GM03348 (cell line): ENCODE data around the gene FCRL6.

Experiments
- DNase-seq: peaks from one replicate; pipeline ENCODE4 v3.0.0; 2012; ENCODE audit warnings: low spot score

FCRL6 gene

DNA sequence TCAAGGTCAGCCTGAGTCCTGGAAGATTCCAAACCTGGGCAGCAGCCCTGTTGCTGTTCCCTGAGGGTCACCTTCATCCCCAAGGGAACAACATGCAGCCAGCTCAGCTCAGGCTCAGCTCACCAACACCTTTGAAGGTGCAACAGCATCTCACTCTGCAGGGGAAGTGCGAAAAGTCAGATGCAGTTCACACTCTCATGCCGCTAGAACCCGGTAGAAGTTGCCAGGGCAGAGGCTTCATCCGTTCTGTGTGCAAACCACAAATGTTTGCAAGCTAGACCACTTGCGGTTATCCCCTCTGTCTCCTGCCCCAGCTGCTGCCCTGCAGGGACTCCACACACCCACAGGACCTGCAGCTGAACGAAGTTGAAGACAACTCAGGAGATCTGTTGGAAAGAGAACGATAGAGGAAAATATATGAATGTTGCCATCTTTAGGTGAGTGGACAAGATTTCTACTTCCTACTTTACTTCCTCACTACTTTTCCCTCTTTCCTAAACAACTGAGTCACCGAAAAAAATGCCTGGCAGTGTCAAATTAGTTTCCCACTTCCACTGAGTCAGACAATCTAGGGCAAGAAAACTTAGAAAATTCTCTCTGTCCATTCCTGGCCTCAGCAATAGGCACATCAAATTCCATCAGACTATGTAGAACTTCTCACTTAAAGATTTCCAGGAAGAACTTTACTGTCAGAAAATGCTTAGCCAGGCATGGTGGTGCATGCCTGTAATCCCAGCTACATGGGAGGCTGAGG, 1.8 kb upstream of the FCRL6 start:
- no peak for DNase-seq

DNA sequence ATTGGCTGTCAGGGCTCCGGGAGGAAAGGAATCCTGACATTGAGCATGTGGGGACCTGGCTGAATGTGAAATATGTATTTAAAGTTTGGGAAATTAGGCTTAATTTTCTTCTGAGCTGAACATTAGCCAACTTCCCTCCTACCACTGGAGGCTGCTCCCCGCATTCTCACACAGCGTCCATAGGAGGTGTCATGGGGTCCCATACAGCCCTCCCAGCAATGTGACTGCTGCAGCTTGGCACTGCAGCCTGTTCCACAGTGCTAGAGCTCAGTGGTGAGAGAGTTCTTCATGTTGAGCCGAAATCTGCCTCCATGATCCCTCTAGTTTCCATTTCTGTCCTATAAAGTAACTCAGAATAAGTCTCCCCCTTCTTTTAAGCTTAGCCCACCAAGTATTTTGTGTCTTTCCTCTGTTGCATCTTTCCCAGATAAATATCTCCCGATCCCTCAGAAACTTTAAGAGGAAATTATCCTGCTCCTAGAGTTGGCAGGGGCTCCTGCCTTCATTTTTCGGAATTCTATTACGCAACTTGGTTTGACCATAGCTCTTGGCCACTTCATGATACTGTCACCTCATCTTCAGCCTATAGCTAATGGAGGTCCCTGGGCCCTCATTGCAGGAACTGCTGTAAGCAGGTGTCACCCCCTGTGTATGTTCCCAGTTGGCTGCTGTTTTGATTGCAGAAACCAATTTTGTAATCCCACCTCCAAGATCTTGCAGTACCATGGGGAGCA, 2.0 kb downstream of the FCRL6 start:
- no peak for DNase-seq

DNA sequence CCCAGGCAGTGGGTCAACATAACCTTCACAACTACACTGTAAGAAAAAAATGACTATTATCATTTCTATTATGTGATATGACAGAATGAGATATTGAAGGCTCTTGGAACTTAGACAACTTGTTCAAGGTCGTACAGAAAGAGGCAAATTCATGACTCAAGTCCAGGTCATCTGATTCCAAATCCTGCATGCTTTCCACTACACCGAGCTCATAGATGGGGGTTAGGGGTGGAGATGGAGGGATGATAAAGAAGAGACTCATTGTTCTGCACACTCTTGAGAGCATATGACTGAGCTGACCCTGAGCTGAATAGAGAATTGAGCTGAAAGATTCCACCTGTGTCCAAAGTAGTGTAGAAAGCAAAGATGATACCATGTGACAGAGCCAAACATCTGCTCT, 2.8 kb downstream of the FCRL6 start:
- no peak for DNase-seq

DNA sequence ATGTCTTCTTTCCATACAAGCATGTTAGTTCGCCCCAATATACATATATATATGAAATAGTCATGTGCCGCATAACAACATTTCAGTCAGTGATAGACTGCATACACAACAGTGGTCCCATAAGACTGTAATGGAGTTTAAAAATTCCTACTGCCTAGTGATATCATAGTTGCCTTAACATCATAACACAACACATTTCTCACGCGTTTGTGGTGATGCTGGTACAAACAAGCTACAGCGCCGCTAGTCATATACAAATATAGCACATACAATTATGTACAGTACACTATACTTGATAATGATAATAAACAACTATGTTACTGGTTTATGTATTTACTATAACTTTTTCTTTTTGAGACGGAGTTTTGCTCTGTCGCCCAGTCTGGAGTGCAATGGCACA, 13.8 kb downstream of the FCRL6 start:
- DNase-seq, result no peak

DNA sequence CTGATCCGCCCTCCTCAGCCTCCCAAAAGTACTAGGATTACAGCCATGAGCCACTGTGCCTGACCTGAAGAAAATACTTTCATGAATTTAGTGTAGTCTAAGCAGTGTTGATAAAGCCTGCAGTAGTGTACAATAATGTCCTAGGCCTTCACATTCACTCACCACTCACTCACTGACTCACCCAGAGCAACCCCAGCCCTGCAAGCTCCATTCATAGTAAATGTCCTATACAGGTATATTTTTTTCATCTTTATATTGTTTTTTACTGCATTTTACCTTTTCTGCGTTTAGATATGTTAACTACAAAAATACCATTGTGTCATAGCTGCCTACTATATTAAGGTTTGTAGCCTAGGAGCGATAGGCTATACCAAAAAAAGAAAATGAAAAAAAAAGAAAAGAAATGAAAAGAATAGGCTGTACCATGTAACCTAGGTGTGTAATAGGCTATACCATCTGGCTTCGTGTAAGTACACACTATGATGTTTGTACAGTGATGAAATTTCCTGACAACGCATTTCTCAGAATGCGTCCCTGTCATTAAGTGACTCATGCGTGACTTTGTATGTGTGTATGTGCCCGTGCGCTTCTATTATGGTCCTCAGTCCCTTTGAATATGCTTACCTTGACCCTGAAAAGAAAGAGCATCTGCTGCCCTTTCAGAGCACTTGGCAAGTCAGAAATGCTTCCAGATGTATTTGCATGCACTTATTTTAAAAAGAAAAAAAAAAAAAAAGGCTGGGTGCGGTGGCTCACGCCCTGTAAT, 15.3 kb downstream of the FCRL6 start:
- no peak for DNase-seq

DNA sequence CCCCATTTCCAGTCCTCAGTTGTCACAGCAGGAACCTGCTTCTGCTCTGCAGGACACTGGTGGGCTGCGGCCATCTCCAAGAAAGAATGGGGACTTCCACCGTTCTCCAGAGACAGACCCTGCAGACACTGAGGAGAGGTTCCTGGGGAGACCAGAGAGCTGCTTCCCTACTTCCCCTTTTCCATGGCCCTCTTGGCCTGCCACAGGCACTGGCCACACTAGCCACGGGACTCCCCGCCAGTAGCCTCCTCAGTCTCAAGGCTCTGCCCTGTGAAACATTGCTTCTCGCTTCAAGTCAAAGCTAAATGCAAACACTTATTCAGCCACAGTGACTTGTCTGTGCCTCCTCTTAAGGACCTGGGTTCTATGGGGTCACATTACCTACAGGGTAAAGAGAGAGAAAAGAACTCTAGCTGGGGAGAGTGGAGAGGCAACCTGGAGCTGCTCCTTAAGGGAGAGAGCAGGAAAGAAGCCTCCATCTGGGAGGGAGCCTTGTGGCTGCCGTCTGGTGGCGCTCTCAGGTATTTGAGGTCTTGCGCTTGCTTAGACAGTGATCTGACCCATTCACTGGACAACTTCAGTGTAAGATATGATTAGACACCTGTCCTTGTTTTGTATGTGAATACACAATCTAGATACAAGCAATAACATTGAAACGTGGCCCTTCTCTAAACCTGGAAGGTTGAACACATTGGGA, 19.2 kb downstream of the FCRL6 start:
- DNase-seq, result peak; percentile 77

DNA sequence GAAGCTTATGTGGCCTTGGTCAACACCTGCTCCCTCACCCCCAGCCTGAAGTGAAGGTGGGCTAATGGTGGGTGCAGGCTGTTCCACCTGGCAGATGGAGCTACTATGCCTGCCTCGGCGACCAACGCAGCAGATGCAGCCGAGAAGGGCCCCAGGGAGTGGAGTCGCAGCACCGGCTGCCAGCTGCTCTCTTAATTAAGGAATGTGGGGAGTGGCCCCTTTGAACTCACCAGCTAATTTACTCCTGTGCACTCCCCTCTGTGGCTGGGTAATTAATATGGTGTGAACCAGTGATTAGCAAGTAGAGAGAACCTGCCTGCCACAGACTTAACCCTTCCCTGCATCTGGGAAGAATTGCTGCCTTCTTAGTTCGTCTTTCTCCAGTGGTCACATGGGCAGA, 21.2 kb downstream of the FCRL6 start:
- DNase-seq, result no peak

DNA sequence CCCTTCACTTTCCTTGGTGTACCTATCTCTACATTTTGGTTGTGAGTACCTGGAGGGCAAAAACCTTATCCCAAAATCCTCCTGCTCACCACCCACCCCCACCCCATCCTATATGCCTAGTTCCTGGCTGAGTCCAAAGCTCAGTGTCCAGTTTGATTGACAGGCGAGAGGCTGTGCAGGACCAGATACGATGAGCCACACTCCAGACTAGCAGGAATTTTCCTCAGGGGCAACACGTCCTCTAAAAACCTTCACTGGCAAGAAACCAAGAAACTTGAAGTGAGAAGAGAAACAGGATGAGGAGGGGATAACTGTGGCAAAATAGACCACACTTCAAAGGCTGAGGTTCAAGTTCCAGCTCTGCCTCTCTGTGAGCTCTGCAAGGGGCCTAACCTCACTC, 23.4 kb downstream of the FCRL6 start:
- no peak for DNase-seq

DNA sequence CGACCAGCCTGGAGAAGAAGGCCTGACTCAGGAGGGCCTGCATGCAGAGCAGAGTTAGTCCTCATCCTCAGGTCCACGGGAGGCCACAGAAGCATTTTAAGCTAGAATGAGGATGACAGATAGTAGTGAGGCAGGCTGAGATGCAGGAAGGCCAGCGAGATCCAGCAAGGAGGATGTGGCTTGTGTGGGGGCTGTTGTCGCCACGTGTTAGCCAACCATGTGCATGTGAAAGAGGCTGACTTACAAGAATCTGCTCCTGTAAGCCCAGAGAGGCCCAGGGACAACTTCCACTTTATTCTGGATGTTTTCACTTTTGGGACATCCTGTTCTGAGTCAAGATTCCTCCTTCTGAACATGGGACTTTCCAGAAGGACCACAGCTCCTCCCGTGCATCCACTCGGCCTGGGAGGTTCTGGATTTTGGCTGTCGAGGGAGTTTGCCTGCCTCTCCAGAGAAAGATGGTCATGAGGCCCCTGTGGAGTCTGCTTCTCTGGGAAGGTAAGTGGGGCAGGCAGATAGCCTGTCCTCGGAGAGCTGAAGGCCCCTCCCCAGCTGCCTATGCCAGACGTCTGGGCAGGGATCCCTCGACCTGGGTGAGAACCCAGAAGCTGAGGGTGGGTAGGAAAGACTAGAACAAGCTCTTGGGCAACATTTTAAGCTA, 24.4 kb downstream of the FCRL6 start, which contains the start of gene SLAMF8:
Gene SLAMF8, plus strand, starts transcription at position 433 of the 661 bp plus-strand sequence. Its CDS starts 26 bp downstream, at position 459.
- no peak for DNase-seq

DNA sequence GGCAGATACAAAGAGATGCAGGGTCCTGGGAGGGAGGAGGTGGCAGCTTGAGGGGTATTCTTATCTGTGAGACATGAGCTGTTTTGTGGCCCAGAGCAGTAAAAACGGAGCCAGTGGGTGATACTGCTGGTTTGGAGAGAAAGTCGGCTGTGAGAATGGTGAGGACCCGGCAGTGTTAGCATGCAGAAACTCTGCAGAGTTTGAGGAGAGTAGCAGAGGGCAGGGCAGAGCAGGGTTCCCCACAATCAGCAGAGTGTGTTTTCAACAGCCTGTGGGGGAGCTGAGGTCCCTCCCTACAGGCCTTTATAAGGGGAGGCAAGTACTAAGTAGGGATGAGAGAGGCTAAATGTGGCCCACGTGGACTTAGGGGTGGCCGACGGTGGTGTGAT, 24.9 kb downstream of the FCRL6 start:
- no peak for DNase-seq

DNA sequence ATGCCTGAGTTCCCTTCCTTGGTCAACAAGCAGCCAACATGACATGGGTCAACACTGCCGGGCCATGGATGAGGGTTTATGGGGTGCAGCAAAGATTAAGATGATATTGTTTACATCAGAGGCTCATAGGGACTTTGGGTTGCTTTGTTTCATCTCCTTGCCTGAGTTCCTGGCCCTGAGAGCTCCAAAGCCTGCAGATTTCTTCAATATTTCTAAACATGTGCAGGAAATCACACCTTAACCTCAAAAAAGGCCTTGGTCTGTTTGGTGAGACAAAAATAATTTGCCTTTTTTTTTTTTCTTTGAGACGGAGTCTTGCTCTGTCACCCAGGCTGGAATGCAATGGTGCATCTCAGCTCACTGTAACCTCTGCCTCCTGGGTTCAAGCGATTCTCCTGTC, 25.4 kb downstream of the FCRL6 start:
- DNase-seq, result no peak

DNA sequence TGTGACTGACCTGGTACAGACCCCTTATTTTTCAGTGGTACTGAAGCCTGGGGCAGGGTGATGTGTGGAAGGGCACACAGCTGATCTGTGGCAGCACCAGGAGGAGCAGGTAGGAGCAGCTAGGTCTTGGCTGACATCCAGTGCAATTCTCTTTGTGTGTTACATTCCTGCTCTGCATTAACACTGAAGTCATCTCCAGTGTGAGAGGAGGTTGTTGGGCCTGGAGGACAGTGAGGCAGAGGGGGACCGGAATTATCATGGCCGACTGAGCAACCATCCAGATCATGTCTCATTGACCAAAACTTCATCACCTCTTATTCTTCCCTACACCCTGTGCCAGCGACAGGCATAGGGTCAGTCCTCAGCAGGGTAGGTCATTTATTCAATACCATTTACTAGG, 26.0 kb downstream of the FCRL6 start:
- DNase-seq, result no peak

DNA sequence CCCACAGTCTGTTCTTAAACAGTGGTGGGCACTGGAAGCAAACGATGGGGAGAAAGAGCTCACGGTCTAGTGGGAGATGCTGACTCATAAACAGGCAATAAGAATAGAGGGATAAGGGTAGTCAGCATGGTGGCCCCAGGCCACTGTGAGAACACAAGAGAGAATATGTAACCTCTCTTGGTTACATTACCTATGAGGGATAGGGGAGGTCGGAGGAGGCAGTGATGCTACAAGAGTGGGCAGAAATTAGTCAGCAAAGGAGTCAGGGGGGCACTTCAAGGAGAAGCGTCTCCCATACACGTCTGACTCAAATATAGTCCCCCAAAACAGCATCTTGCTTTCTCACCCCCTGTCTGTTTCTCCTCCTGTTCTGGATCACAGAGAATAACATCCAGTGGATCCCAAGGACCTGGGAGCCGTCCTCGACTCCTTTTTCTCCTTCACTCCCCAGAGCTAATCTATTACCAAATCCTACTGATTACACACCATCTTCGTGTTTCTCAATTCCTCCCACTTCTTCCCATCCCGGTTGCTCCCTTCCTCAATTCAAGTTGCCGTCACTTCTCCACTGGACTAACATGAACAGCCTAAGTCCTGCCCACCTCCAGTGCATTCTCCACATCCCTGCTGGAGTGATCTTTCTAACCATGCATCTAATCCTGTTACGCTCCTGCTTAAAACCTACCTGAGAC, 26.6 kb downstream of the FCRL6 start:
- no peak for DNase-seq

DNA sequence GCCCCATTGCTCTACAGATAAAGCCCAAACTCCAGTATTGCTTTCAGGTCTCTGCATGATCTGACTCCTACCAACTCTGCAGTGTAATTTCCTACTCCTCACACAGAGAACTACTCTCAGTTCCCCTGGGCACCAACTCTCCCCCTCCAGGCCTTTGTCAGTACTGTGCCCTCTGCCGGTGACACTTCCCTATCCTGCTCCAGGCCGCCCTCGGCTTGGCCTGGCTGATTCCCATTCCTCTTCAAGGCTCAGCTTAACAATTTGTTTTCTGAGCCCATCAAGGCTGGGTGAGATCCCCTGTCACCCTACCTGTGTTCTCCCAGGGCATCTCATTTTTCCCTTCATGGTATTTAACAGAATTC, 27.1 kb downstream of the FCRL6 start:
- peak; percentile 36 for DNase-seq

DNA sequence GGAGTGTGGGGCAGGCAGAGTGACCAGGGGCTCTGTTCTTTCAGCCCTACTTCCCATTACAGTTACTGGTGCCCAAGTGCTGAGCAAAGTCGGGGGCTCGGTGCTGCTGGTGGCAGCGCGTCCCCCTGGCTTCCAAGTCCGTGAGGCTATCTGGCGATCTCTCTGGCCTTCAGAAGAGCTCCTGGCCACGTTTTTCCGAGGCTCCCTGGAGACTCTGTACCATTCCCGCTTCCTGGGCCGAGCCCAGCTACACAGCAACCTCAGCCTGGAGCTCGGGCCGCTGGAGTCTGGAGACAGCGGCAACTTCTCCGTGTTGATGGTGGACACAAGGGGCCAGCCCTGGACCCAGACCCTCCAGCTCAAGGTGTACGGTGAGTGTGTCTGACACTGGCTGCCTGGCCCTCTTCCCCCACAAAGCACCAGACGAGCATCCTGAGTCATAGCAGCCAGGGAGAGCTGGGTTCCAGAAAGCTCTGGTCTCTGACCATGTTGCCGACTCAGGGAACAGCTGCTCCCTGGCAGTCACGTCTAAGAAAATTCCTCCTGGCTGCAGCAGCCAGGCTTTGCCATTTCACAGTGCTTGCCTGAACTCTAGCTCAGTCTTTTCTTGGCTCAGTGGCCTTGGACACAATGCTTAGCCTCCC, 27.8 kb downstream of the FCRL6 start:
- DNase-seq, result peak; percentile 86

DNA sequence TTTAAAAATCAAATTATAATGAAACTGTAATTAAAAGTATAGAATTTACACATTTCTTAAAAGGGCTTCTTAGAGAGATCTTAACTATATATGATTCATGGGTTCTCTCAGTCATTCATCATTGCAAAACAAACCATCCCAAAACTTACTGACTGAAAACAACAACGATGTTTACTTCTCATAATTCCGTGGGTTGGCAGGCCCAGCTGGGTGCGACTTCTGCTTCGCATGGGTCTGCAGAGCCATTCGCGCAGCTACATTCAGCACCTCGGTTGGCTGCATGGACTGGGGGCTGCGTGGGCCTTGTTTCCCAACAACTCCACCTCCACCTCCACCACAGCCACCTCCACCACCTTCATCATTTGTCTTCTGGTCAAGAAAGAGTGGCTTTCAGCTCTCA, 28.6 kb downstream of the FCRL6 start:
- DNase-seq, result no peak

DNA sequence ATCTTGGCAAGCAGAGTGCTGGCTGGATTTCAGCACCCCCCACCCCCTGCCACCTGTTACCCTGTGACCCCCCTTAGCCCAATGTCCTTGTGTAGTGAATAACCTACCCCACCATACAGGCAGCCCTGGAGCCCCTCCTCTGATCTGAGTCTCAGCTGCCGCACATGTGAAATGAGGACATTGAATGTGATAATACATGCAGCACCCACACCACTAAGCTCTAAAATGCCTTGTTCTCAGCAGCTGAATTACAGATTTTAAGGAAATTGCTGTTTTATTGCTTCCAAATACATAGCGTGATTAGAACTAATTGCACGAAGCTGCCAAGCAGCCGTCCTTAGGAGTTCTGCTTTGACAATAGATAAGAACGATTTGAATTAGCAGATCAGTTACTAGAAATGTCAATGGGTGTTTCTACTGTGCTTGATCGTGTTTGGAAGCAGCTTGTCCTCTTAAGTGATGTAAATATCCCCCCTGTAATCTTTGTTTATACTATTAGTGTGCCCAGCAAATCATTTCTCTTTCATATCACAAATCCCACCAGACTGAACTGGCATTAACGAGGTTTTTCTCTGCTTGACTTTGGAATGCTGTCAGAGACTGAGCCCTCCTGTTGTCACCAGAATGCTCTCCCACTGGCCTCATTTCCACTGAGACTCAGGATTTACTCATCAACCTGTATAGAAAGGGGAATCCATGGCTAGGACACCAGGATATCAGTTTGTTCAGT, 29.4 kb downstream of the FCRL6 start:
- no peak for DNase-seq

DNA sequence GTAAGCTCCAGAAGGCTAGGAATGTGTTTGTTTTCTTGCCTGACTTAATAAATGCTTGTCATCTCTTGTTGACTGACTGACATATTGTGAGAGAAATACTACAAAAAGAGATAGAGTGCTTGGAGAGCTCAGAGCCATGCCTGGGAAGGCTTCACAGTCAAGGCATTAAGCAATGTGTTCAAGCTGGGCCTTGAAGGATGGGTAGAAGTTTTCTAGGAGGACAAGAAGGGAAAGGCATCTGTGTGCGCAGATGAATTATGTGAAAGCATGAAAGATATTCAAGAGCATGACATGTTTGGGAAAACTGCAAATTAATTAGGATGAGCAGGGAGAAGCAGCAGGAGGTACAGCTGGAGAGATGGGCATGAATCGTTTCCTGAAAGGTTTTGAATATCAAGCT, 30.1 kb downstream of the FCRL6 start:
- DNase-seq, result no peak

DNA sequence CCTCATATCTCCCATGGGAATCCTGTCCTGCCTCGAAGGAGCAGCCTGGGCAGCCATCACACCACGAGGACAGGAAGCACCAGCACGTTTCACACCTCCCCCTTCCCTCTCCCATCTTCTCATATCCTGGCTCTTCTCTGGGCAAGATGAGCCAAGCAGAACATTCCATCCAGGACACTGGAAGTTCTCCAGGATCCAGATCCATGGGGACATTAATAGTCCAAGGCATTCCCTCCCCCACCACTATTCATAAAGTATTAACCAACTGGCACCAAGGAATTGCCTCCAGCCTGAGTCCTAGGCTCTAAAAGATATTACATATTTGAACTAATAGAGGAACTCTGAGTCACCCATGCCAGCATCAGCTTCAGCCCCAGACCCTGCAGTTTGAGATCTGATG, 33.2 kb downstream of the FCRL6 start:
- DNase-seq, result no peak
